Gastroesophageal sphincter (tissue), 4 donors: Measurements from ENCODE around the gene VAV1. TPM values are rescaled to one million over a fixed set of nuclear protein-coding genes. Genes with fewer than 3 reads are reported as not detected.

Experiments used
- ATAC-seq: fragments of 150-250 bp; one replicate; pipeline ENCODE4 v1.9.1; 2016; ENCODE audit warnings: mild to moderate bottlenecking, moderate library complexity
- H3K27ac ChIP-seq, 4 donors: fragments of 200-600 bp; sonication (generic) in 3 of 4; 1 replicate in 3 of 4; 2 replicates in 1 of 4; pipeline ENCODE4 v1.5.1; 2016 to 2019
- H3K27me3 ChIP-seq: fragments of 200-600 bp; sonication (generic); one replicate; pipeline ENCODE4 v1.5.1; 2019
- H3K36me3 ChIP-seq, 2 donors: fragments of 200-600 bp; sonication (generic); one replicate each; pipeline ENCODE4 v1.5.1; 2019; ENCODE audit warnings: control low read depth in 1 of 2
- H3K4me1 ChIP-seq, 3 donors: fragments of 200-600 bp; sonication (generic); 1 replicate in 2 of 3; 2 replicates in 1 of 3; pipeline ENCODE4 v1.5.1; 2016 to 2019; ENCODE audit warnings: control low read depth in 2 of 3
- H3K4me3 ChIP-seq, 2 donors: fragments of 200-600 bp; sonication (generic); one replicate each; pipeline ENCODE4 v1.5.1; 2019; ENCODE audit warnings: mild to moderate bottlenecking in 1 of 2, moderate library complexity in 1 of 2
- H3K9me3 ChIP-seq, 3 donors: fragments of 200-600 bp; sonication (generic); one replicate each; pipeline ENCODE4 v1.5.1; 2017 to 2019; ENCODE audit warnings: control low read depth in 2 of 3
- EP300 ChIP-seq: sonication (generic); formaldehyde crosslinking; IDR thresholded peaks from one replicate; pipeline ENCODE4 v1.6.1; 2017; ENCODE audit warnings: antibody characterized with exemption, mild to moderate bottlenecking
- POLR2A ChIP-seq, 2 donors: fragments of 450-650 bp; IDR thresholded peaks; one replicate each; pipeline ENCODE4 v1.6.1; 2017; ENCODE audit warnings: antibody characterized with exemption in 2 of 2, mild to moderate bottlenecking in 2 of 2, moderate library complexity in 1 of 2
- POLR2AphosphoS5 ChIP-seq: sonication (generic); formaldehyde crosslinking; IDR thresholded peaks from one replicate; pipeline ENCODE4 v1.6.1; 2017; ENCODE audit warnings: antibody characterized with exemption
- WGBS, 2 donors: methylation state at CpG; one replicate each; pipeline ENCODE4 v1.1.5; 2018; ENCODE audit warnings: low coverage in 1 of 2; 5-methylcytosine and 5-hydroxymethylcytosine counted together
- total RNA-seq, 4 donors: library from RNA; depleted of rRNA; stranded (reverse); fragments of >200 nt; gene quantifications; one replicate each; pipeline ENCODE4 v1.1.0, GENCODE V29; 2016
- TF ChIP-seq, protein P1 (sequence below), 4 experiments: fragments of 200-600 bp in 2 of 4; fragments of 450-650 bp in 2 of 4; sonication (generic) in 1 of 4; IDR thresholded peaks; one replicate each; pipeline ENCODE4 v1.5.1; 2017 to 2019; ENCODE audit warnings: antibody characterized with exemption in 4 of 4, mild to moderate bottlenecking in 2 of 4, moderate library complexity in 2 of 4

Gene VAV1, protein sequence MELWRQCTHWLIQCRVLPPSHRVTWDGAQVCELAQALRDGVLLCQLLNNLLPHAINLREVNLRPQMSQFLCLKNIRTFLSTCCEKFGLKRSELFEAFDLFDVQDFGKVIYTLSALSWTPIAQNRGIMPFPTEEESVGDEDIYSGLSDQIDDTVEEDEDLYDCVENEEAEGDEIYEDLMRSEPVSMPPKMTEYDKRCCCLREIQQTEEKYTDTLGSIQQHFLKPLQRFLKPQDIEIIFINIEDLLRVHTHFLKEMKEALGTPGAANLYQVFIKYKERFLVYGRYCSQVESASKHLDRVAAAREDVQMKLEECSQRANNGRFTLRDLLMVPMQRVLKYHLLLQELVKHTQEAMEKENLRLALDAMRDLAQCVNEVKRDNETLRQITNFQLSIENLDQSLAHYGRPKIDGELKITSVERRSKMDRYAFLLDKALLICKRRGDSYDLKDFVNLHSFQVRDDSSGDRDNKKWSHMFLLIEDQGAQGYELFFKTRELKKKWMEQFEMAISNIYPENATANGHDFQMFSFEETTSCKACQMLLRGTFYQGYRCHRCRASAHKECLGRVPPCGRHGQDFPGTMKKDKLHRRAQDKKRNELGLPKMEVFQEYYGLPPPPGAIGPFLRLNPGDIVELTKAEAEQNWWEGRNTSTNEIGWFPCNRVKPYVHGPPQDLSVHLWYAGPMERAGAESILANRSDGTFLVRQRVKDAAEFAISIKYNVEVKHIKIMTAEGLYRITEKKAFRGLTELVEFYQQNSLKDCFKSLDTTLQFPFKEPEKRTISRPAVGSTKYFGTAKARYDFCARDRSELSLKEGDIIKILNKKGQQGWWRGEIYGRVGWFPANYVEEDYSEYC
- total RNA-seq = 1 to 10 TPM; 2.3 to 7.8 (median 5.7) TPM

DNA sequence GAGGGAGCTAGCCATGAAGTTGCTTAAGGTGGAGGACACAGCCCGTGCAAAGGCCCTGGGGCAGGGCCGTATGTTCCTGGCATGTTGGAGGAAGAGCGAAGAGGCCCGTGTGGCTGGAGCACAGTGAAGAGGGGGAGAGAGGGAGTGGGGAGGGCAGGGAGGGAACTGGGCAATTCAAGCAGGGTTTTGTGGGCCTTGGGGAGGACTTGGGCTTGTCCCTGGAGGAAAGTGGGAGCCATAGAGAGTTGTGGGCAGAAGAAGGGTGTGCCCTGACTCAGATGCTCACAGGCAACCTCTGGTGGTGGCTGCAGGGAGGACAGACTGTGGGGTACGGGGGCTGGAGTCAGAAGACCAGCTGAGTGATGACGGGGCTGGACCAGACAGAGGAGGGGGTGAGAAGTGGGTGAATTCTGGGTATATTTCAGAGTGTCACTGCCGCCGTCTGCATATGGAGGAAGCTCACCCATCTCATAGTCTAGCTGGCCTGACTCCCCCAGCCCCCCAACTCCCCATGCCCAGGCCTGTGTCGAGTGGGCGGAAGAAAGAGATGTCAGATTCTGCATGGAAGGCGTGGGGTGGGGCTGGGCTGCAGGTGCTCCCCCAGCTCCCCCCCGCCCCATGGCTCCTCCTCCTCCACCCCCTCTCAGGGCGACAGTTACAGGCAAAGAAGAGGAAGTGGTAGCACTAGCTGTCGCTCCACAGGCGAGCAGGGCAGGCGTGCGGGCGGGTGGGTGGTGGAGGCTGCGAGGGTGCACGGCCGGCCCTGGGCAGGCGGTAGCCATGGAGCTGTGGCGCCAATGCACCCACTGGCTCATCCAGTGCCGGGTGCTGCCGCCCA, at the start of gene VAV1:
Gene VAV1 (plus strand): TSS at position 681 of the 838 bp plus-strand sequence. CDS start 100 bp downstream, at position 781.
- Histone ChIP-seq H3K27me3 (peaks cover 52% of the 10 kb centered on the region), H3K4me1 (peaks cover 0 to 8% (median 6%) of the 10 kb centered on the region in 3 donors), H3K4me3 (peak within 1 kb of the TSS; percentile 6 to 47), H3K27ac (peak within 1 kb of the TSS in 2 of 4 donors; percentile 7 to 53), H3K36me3 (no peaks in the 10 kb centered on the region), H3K9me3 (no peaks in the 10 kb centered on the region)
- whole genome bisulfite sequencing, 2 donors = 53 to 64% methylated on average over 5 to 8 of the region's 25 CpGs
- TF ChIP-seq, protein P1, sequence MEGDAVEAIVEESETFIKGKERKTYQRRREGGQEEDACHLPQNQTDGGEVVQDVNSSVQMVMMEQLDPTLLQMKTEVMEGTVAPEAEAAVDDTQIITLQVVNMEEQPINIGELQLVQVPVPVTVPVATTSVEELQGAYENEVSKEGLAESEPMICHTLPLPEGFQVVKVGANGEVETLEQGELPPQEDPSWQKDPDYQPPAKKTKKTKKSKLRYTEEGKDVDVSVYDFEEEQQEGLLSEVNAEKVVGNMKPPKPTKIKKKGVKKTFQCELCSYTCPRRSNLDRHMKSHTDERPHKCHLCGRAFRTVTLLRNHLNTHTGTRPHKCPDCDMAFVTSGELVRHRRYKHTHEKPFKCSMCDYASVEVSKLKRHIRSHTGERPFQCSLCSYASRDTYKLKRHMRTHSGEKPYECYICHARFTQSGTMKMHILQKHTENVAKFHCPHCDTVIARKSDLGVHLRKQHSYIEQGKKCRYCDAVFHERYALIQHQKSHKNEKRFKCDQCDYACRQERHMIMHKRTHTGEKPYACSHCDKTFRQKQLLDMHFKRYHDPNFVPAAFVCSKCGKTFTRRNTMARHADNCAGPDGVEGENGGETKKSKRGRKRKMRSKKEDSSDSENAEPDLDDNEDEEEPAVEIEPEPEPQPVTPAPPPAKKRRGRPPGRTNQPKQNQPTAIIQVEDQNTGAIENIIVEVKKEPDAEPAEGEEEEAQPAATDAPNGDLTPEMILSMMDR (IDR thresholded peaks at IDR 0.05) = no peak
- TF ChIP-seq POLR2A (IDR thresholded peaks at IDR 0.05) (peak; percentile 11 to 25), EP300 (no peak), POLR2AphosphoS5 (no peak)
- ATAC-seq = peak; percentile 52

DNA sequence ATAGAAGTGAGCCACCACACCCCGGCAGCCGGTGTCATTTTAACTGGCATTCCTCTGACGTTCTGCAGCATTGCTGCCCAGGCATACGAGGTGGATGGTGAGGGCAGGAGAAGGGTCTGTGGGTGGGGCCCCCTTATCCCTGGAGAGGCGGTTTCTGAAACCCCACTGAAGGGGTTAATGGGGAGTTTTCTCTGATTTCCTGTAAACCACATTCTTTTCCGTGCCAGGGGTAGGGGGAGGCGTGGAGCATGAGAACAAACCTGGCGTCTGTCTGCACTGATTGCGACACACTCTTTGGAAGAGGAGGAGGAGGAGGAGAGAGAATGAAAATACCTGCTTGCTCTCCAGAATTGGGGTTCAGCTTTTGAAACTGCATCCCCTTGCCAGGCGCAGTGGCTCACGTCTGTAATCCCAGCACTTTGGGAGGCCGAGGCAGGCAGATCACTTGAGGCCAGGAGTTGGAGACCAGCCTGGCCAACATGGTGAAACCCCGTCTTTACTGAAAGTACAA, 49.3 kb upstream of the VAV1 start:
- H3K27ac ChIP-seq = peak overlapping the region in 3 of 4 donors; percentile 64 to 67 (median 67)
- H3K4me3 ChIP-seq = no peak overlapping the region
- peaks cover 19% of the 10 kb centered on the region for H3K27me3 ChIP-seq
- H3K9me3 ChIP-seq = no peaks in the 10 kb centered on the region
- peak; percentile 29 for TF ChIP-seq POLR2AphosphoS5
- TF ChIP-seq POLR2A (IDR thresholded peaks at IDR 0.05) = no peak
- ATAC-seq = peak; percentile 67
- no peaks in the 10 kb centered on the region for H3K36me3 ChIP-seq
- peaks cover 0 to 23% (median 5%) of the 10 kb centered on the region in 3 donors for H3K4me1 ChIP-seq
- 23 to 29% methylated on average over 3 to 7 of the region's 13 CpGs for WGBS, 2 donors

- no peak for TF ChIP-seq EP300
- TF ChIP-seq POLR2A (IDR thresholded peaks at IDR 0.05) = no peak
- TF ChIP-seq, protein P1 (IDR thresholded peaks at IDR 0.05) = no peak
- no peak for TF ChIP-seq POLR2AphosphoS5
- Histone ChIP-seq H3K36me3 (no peaks in the 10 kb centered on the region), H3K27ac (peak overlapping the region in 3 of 4 donors; percentile 64 to 67 (median 67)), H3K4me3 (no peak overlapping the region), H3K27me3 (peaks cover 13% of the 10 kb centered on the region), H3K9me3 (no peaks in the 10 kb centered on the region), H3K4me1 (peaks cover 0 to 23% (median 5%) of the 10 kb centered on the region in 3 donors)
- no peak for ATAC-seq
- WGBS, 2 donors = 38 to 69% methylated on average over 1 to 5 of the region's 5 CpGs
These were observed 48.8 kb upstream of the VAV1 start for GRCh38 chr19:6723738-6724137.

- Histone ChIP-seq H3K4me1 (peaks cover 0 to 23% (median 5%) of the 10 kb centered on the region in 3 donors), H3K4me3 (no peak overlapping the region), H3K36me3 (peaks cover 0 to 5% of the 10 kb centered on the region in 2 donors), H3K27me3 (peaks cover 4% of the 10 kb centered on the region), H3K9me3 (no peaks in the 10 kb centered on the region), H3K27ac (peak overlapping the region in 3 of 4 donors; percentile 43 to 67 (median 67))
- 36 to 62% methylated on average over 6 to 12 of the region's 15 CpGs for WGBS, 2 donors
- no peak for ATAC-seq
- no peak for TF ChIP-seq POLR2AphosphoS5
- TF ChIP-seq POLR2A (IDR thresholded peaks at IDR 0.05) = no peak
- TF ChIP-seq, protein P1 (IDR thresholded peaks at IDR 0.05) = no peak
- TF ChIP-seq EP300 = no peak
These were observed 47.6 kb upstream of the VAV1 start for GRCh38 chr19:6724631-6725492.
